ENCODE data around the gene CHMP3. TPM values are rescaled to one million over a fixed set of nuclear protein-coding genes. Genes with fewer than 3 reads are reported as not detected.

The CHMP3 gene
- total RNA-seq, 1 donor from 2014 or later, result 75.8 TPM

DNA sequence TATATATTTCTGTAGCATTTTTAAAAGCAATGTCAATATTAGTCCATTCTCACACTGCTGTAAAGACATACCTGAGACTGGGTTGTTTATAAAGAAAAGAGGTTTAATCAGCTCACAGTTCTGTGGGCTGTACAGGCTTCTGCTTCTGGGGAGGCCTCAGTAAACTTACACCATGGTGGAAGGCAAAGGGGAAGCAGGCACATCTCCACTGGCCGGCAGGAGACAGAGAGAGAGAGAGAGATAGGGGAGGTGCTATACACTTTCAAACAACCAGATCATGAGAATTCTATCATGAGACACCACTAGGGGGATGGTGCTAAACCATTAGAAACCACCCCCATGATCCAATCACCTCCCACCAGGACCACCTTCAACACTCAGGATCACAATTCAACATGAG, 43.1 kb downstream of the CHMP3 start:
- no peak for DNase-seq (ENCODE audit: low spot score in 2 of 2, unreplicated experiment in 2 of 2)
- TF ChIP-seq, protein P1, sequence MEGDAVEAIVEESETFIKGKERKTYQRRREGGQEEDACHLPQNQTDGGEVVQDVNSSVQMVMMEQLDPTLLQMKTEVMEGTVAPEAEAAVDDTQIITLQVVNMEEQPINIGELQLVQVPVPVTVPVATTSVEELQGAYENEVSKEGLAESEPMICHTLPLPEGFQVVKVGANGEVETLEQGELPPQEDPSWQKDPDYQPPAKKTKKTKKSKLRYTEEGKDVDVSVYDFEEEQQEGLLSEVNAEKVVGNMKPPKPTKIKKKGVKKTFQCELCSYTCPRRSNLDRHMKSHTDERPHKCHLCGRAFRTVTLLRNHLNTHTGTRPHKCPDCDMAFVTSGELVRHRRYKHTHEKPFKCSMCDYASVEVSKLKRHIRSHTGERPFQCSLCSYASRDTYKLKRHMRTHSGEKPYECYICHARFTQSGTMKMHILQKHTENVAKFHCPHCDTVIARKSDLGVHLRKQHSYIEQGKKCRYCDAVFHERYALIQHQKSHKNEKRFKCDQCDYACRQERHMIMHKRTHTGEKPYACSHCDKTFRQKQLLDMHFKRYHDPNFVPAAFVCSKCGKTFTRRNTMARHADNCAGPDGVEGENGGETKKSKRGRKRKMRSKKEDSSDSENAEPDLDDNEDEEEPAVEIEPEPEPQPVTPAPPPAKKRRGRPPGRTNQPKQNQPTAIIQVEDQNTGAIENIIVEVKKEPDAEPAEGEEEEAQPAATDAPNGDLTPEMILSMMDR (IDR thresholded peaks at IDR 0.05; ENCODE audit: unreplicated experiment), result no peak
- Mint-ChIP-seq H3K4me1 (no peaks in the 10 kb centered on the region), H3K36me3 (peaks cover 4% of the 10 kb centered on the region), H3K27me3 (ENCODE audit: low read depth) (no peaks in the 10 kb centered on the region), H3K27ac (no peak overlapping the region), H3K4me3 (no peak overlapping the region), H3K9me3 (peaks cover 16% of the 10 kb centered on the region)

DNA sequence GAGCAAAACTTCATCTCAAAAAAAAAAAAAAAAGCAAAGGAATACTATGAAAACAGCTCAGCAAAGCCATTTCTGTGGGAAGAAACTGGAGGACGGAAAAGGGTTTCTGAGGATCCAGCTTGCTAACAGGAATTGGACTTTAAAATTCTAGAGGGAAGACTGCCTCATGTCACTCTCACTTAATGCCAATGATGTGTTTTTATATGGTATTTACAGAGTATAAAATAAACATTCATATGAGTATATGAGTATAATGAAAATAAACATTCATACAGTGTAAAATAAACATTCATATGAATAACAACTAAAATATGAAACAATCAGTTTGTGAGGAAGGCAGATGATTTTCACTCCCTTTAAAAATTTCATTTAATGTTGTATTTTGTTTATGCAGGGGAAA, 43.9 kb downstream of the CHMP3 start:
- TF ChIP-seq, protein P1 (IDR thresholded peaks at IDR 0.05; ENCODE audit: unreplicated experiment), result no peak
- Mint-ChIP-seq H3K9me3 (peaks cover 16% of the 10 kb centered on the region), H3K4me1 (no peaks in the 10 kb centered on the region), H3K27me3 (ENCODE audit: low read depth) (no peaks in the 10 kb centered on the region), H3K4me3 (no peak overlapping the region), H3K27ac (no peak overlapping the region), H3K36me3 (peaks cover 4% of the 10 kb centered on the region)
- no peak for DNase-seq (ENCODE audit: low spot score in 2 of 2, unreplicated experiment in 2 of 2)

DNA sequence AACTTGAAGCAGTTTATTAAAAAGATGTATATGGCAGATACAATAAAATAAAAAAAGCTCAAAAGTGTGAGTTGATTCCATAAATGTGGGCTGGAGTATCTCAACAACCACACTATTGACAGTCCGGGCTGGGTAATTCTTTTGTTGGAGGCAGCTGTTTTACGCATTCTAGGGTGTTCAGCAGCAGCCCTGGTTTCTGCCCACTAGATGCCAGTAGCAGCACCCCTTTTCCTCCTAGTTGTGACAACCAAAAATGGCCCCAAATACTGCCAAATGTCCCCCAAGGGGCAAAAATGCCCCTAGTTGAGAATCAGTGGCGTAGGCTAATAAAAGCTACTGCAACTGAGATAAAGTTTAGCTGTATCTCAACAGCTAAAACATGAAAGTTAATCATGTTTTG, 44.8 kb downstream of the CHMP3 start:
- Mint-ChIP-seq H3K4me3 (no peak overlapping the region), H3K27me3 (ENCODE audit: low read depth) (no peaks in the 10 kb centered on the region), H3K9me3 (peaks cover 16% of the 10 kb centered on the region), H3K27ac (peak overlapping the region; percentile 40), H3K36me3 (peaks cover 4% of the 10 kb centered on the region), H3K4me1 (no peaks in the 10 kb centered on the region)
- DNase-seq (ENCODE audit: low spot score in 2 of 2, unreplicated experiment in 2 of 2), result no peak
- TF ChIP-seq, protein P1 (IDR thresholded peaks at IDR 0.05; ENCODE audit: unreplicated experiment), result no peak

DNA sequence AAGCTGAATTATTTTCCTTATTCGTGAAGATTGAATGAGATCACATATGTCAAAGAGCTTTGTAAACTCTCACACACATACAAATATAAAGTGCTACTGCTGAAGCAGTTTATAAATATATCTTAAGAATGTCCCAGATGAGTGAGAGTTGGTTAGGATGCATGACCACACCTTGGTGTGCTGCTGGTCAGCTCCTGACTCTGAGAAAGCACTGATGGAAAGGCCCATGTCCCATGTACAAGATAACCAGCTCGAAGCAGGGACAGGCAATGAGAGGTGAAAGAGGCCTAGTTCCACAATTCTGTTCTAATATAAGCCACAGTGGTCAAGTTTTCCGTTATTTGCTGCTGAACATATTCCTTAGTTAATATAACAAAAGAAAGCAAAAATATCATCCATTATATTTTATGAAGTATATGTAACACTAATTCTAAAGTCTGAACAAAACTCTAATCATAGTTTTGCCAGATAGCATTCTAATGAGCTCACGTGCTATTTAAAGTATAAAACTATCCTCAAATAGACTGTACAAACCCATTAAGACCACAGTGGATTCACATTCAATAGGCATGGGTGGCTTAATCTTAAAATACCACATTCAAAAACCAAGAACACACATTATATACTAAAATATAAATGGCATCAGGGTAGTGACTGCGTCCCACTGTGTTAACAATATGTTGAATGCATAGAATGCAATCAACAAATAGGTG, 49.1 kb downstream of the CHMP3 start:
- no peaks in the 10 kb centered on the region for H3K4me1 Mint-ChIP-seq
- TF ChIP-seq, protein P1 (IDR thresholded peaks at IDR 0.05; ENCODE audit: unreplicated experiment), result no peak
- H3K27ac Mint-ChIP-seq, result no peak overlapping the region
- no peak for DNase-seq (ENCODE audit: low spot score in 2 of 2, unreplicated experiment in 2 of 2)
- H3K36me3 Mint-ChIP-seq, result peaks cover 6% of the 10 kb centered on the region
- no peak overlapping the region for H3K4me3 Mint-ChIP-seq
- H3K9me3 Mint-ChIP-seq, result peaks cover 9% of the 10 kb centered on the region
- no peaks in the 10 kb centered on the region for H3K27me3 Mint-ChIP-seq (ENCODE audit: low read depth)

DNA sequence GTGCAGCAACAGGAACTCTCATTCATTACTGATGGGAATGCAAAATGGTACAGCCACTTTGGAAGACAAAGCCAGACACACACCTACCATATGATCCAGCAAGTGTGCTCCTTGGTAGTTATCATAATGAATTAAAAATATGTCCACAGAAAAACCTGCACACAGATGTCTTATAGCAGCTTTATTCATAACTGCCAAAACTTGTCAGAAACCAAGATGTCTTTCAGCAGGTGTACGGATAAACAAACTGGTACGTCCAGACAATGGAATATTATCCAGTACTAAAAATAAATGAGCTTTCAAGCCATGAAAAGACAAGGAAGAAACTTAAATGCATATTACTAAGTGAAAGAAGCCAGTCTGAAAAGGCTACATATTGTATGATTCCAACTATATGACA, 50.4 kb downstream of the CHMP3 start:
- H3K36me3 Mint-ChIP-seq, result peaks cover 11% of the 10 kb centered on the region
- no peak for DNase-seq (ENCODE audit: low spot score in 2 of 2, unreplicated experiment in 2 of 2)
- peaks cover 9% of the 10 kb centered on the region for H3K9me3 Mint-ChIP-seq
- no peaks in the 10 kb centered on the region for H3K4me1 Mint-ChIP-seq
- TF ChIP-seq, protein P1 (IDR thresholded peaks at IDR 0.05; ENCODE audit: unreplicated experiment), result no peak
- no peak overlapping the region for H3K27ac Mint-ChIP-seq
- no peaks in the 10 kb centered on the region for H3K27me3 Mint-ChIP-seq (ENCODE audit: low read depth)
- no peak overlapping the region for H3K4me3 Mint-ChIP-seq

Data from mesothelial cell of epicardium (in vitro differentiated cells).